GM18909 (cell line): ENCODE results near the gene ALPI.

Source experiments
- ATAC-seq: cut with Tn5 transposase; IDR thresholded peaks from one replicate; pipeline ENCODE4 v1.9.1; 2021; ENCODE audit warnings: mild to moderate bottlenecking; ENCODE audit not compliant: unreplicated experiment, poor library complexity

The ALPI gene

GRCh38 chr2:232458661-232459418, 2.9 kb downstream of the ALPI start:
- ATAC-seq: no peak

GRCh38 chr2:232459419-232460035, 3.6 kb downstream of the ALPI start:
- ATAC-seq: no peak

- ATAC-seq: no peak
Observed at GRCh38 chr2:232460171-232460570, 4.2 kb downstream of the ALPI start.

GRCh38 chr2:232463701-232464543, 8.0 kb downstream of the ALPI start:
- no peak for ATAC-seq

GRCh38 chr2:232464544-232464885, 8.6 kb downstream of the ALPI start:
- no peak for ATAC-seq

- no peak for ATAC-seq
Observed at GRCh38 chr2:232465061-232465460, 9.1 kb downstream of the ALPI start.

GRCh38 chr2:232466221-232466620, 10.3 kb downstream of the ALPI start:
- no peak for ATAC-seq

- no peak for ATAC-seq
Observed at GRCh38 chr2:232473467-232473890, 17.5 kb downstream of the ALPI start.

- no peak for ATAC-seq
Observed at GRCh38 chr2:232476045-232476444, 20.1 kb downstream of the ALPI start.

GRCh38 chr2:232476791-232477190, 20.8 kb downstream of the ALPI start:
- no peak for ATAC-seq

GRCh38 chr2:232477751-232478510, 22.0 kb downstream of the ALPI start:
- ATAC-seq: no peak

GRCh38 chr2:232478571-232479340, 22.8 kb downstream of the ALPI start:
- no peak for ATAC-seq

GRCh38 chr2:232479341-232480200, 23.6 kb downstream of the ALPI start:
- ATAC-seq: no peak

GRCh38 chr2:232480201-232481190, 24.5 kb downstream of the ALPI start:
- ATAC-seq: no peak

- no peak for ATAC-seq
Observed at GRCh38 chr2:232481322-232482140, 25.6 kb downstream of the ALPI start.

GRCh38 chr2:232482301-232483238, 26.6 kb downstream of the ALPI start:
- ATAC-seq: no peak
